Ishikawa (cell line): ENCODE measurements around the gene PIMREG.

ENCODE experiments used
- CEBPB ChIP-seq: IDR thresholded peaks from 2 replicates; pipeline ENCODE4 v1.6.1; 2012
- CREB1 ChIP-seq: IDR thresholded peaks from 2 replicates; pipeline ENCODE4 v1.6.1; 2012; ENCODE audit warnings: low read depth
- EGR1 ChIP-seq: IDR thresholded peaks from 2 replicates; pipeline ENCODE4 v1.6.1; 2012
- EP300 ChIP-seq: IDR thresholded peaks from 2 replicates; pipeline ENCODE4 v1.6.1; 2012; ENCODE audit warnings: borderline replicate concordance
- FOXM1 ChIP-seq: IDR thresholded peaks from 2 replicates; pipeline ENCODE4 v1.6.1; 2012; ENCODE audit warnings: low read depth, borderline replicate concordance
- NFIC ChIP-seq: IDR thresholded peaks from 2 replicates; pipeline ENCODE4 v1.6.1; 2012
- TAF1 ChIP-seq: IDR thresholded peaks from 2 replicates; pipeline ENCODE4 v1.6.1; 2012; ENCODE audit warnings: low read depth, mild to moderate bottlenecking
- TCF12 ChIP-seq: IDR thresholded peaks from 2 replicates; pipeline ENCODE4 v1.6.1; 2012; ENCODE audit warnings: low read depth
- TEAD4 ChIP-seq: IDR thresholded peaks from 2 replicates; pipeline ENCODE4 v1.6.1; 2012
- YY1 ChIP-seq: IDR thresholded peaks from 2 replicates; pipeline ENCODE4 v1.6.1; 2012; ENCODE audit warnings: low read depth
- TF ChIP-seq, protein P1 (sequence below): IDR thresholded peaks from 2 replicates; pipeline ENCODE4 v1.6.1; 2012
- TF ChIP-seq, protein P2 (sequence below): IDR thresholded peaks from 2 replicates; pipeline ENCODE4 v1.6.1; 2012; ENCODE audit warnings: low read depth, mild to moderate bottlenecking
- TF ChIP-seq, protein P3 (sequence below): IDR thresholded peaks from 2 replicates; pipeline ENCODE4 v1.6.1; 2012

DNA sequence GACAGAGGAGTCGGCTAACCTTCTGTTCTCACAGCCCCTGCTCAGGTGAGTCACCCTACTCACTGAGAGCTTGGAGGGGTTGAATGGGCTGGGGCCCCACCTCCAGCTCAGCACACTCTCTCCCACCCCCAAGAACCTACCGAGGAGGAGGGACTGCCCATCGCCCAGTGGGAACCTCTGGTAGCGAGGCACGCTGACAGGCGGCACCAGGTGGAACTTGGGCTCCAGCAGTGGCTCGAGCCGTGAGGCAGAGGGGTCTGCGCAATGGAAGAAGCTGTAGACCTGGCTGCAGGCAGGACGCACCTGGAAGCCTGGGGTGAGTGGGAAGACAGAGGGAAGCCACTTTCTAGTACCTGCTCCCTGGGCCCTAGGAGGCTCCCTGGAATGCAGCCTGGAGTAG lies 28.3 kb downstream of the PIMREG start:
- TF ChIP-seq TCF12 (no peak), EP300 (no peak), TAF1 (no peak), TEAD4 (no peak), EGR1 (no peak), NFIC (no peak), CEBPB (no peak), FOXM1 (no peak), YY1 (no peak), CREB1 (no peak)
- TF ChIP-seq, protein P1, sequence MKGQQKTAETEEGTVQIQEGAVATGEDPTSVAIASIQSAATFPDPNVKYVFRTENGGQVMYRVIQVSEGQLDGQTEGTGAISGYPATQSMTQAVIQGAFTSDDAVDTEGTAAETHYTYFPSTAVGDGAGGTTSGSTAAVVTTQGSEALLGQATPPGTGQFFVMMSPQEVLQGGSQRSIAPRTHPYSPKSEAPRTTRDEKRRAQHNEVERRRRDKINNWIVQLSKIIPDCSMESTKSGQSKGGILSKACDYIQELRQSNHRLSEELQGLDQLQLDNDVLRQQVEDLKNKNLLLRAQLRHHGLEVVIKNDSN: no peak
- TF ChIP-seq, protein P2, sequence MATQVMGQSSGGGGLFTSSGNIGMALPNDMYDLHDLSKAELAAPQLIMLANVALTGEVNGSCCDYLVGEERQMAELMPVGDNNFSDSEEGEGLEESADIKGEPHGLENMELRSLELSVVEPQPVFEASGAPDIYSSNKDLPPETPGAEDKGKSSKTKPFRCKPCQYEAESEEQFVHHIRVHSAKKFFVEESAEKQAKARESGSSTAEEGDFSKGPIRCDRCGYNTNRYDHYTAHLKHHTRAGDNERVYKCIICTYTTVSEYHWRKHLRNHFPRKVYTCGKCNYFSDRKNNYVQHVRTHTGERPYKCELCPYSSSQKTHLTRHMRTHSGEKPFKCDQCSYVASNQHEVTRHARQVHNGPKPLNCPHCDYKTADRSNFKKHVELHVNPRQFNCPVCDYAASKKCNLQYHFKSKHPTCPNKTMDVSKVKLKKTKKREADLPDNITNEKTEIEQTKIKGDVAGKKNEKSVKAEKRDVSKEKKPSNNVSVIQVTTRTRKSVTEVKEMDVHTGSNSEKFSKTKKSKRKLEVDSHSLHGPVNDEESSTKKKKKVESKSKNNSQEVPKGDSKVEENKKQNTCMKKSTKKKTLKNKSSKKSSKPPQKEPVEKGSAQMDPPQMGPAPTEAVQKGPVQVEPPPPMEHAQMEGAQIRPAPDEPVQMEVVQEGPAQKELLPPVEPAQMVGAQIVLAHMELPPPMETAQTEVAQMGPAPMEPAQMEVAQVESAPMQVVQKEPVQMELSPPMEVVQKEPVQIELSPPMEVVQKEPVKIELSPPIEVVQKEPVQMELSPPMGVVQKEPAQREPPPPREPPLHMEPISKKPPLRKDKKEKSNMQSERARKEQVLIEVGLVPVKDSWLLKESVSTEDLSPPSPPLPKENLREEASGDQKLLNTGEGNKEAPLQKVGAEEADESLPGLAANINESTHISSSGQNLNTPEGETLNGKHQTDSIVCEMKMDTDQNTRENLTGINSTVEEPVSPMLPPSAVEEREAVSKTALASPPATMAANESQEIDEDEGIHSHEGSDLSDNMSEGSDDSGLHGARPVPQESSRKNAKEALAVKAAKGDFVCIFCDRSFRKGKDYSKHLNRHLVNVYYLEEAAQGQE: no peak
- TF ChIP-seq, protein P3, sequence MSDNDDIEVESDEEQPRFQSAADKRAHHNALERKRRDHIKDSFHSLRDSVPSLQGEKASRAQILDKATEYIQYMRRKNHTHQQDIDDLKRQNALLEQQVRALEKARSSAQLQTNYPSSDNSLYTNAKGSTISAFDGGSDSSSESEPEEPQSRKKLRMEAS: no peak
